H1 (cell line): ENCODE results near the gene SEMA3D. TPM values are rescaled to one million over a fixed set of nuclear protein-coding genes. Genes with fewer than 3 reads are reported as not detected.

Experiments used
- CTCF ChIA-PET: fragments of 300-600 bp; sonication (Branson Sonifier 250); formaldehyde crosslinking; loops from one replicate; lab custom pipeline; 2021; ENCODE audit not compliant: partially characterized antibody; lab: Charles Lee
- POLR2A ChIA-PET: fragments of 300-600 bp; sonication (Branson Sonifier 250); formaldehyde crosslinking; loops from one replicate; lab custom pipeline; 2021; ENCODE audit warnings: inconsistent platforms; ENCODE audit not compliant: partially characterized antibody; lab: Charles Lee
- DNase-seq, 2 experiments: peaks; one replicate each; pipeline versions ENCODE4 v3.0.0 to v3.0.0-alpha.2; 2010 to 2022; ENCODE audit warnings: low spot score in 2 of 2, low read depth in 1 of 2, mixed read lengths in 1 of 2
- FAIRE-seq: peaks from 2 replicates; lab custom pipeline; 2011; peaks lifted over from hg19 to GRCh38; lab: Jason Lieb, UNC
- H2AFZ ChIP-seq: 2 replicates; pipeline ENCODE4 v1.8.1; 2012; ENCODE audit warnings: low read length, inconsistent platforms
- H2AK5ac ChIP-seq: 2 replicates; pipeline ENCODE4 v1.6.1; 2013; ENCODE audit warnings: low read depth, low read length
- H2BK120ac ChIP-seq: replicated peaks from 2 replicates; pipeline ENCODE3; 2013; ENCODE audit warnings: low read depth, low read length, inconsistent platforms
- H2BK12ac ChIP-seq: 2 replicates; pipeline ENCODE4 v1.6.1; 2013; ENCODE audit warnings: low read depth, low read length
- H2BK15ac ChIP-seq: 2 replicates; pipeline ENCODE4 v1.6.1; 2013; ENCODE audit warnings: low read length
- H2BK20ac ChIP-seq: 2 replicates; pipeline ENCODE4 v1.6.1; 2013; ENCODE audit warnings: low read length
- H2BK5ac ChIP-seq: 2 replicates; pipeline ENCODE4 v1.6.1; 2013; ENCODE audit warnings: low read depth, low read length
- H3K14ac ChIP-seq: 2 replicates; pipeline ENCODE4 v1.6.1; 2013; ENCODE audit warnings: inconsistent platforms; ENCODE audit not compliant: insufficient read length
- H3K18ac ChIP-seq: 2 replicates; pipeline ENCODE4 v1.6.1; 2013; ENCODE audit warnings: low read length; ENCODE audit errors: extremely low read depth
- H3K23ac ChIP-seq: 2 replicates; pipeline ENCODE4 v1.6.1; 2013; ENCODE audit warnings: inconsistent platforms; ENCODE audit not compliant: insufficient read length
- H3K23me2 ChIP-seq: 2 replicates; pipeline ENCODE4 v1.6.1; 2013; ENCODE audit warnings: low read depth, low read length
- H3K27ac ChIP-seq: 2 replicates; pipeline ENCODE4 v1.6.1; 2011; ENCODE audit warnings: low read depth, low read length, inconsistent platforms
- H3K27me3 ChIP-seq, 4 experiments: replicated peaks in 1 of 4; 1 replicate in 1 of 4; 2 replicates in 3 of 4; pipeline versions ENCODE4 v1.6.1 to v1.8.1; 2011 to 2013; ENCODE audit warnings: low read length in 3 of 4, mild to moderate bottlenecking in 3 of 4, inconsistent platforms in 2 of 4, mixed read lengths in 2 of 4, moderate library complexity in 1 of 4; ENCODE audit not compliant: control insufficient read depth in 3 of 4, insufficient read depth in 3 of 4; ENCODE audit errors: extremely low read depth in 1 of 4
- H3K36me3 ChIP-seq, 4 experiments: 2 replicates each; pipeline versions ENCODE4 v1.6.1 to v1.8.1; 2011 to 2013; ENCODE audit warnings: mild to moderate bottlenecking in 4 of 4, low read length in 3 of 4, moderate library complexity in 2 of 4, control low read depth in 1 of 4, inconsistent platforms in 1 of 4; ENCODE audit not compliant: insufficient read depth in 4 of 4, control insufficient read depth in 2 of 4
- H3K4ac ChIP-seq: replicated peaks from 2 replicates; pipeline ENCODE3; 2013; ENCODE audit warnings: low read length, low read depth, mixed read lengths, inconsistent platforms; ENCODE audit not compliant: insufficient read length
- H3K4me1 ChIP-seq, 4 experiments: replicated peaks in 1 of 4; 1 replicate in 1 of 4; 2 replicates in 3 of 4; pipeline versions ENCODE4 v1.6.1 to v1.8.1; 2011 to 2013; ENCODE audit warnings: low read length in 3 of 4, inconsistent platforms in 2 of 4, mixed read lengths in 1 of 4; ENCODE audit not compliant: insufficient read depth in 4 of 4, control insufficient read depth in 3 of 4
- H3K4me2 ChIP-seq, 2 experiments: 2 replicates each; pipeline versions ENCODE4 v1.6.1 to v1.8.1; 2011 to 2013; ENCODE audit warnings: low read depth in 2 of 2, low read length in 2 of 2, control low read depth in 1 of 2, inconsistent platforms in 1 of 2, mild to moderate bottlenecking in 1 of 2; ENCODE audit not compliant: insufficient read depth in 1 of 2
- H3K4me3 ChIP-seq, 4 experiments: fragments of 200-600, 300-600 bp in 1 of 4; sonication (generic), shearing (Covaris generic), sonication (Bioruptor Twin) in 1 of 4; 2 replicates each; pipeline versions ENCODE4 v1.5.1 to v1.8.1; 2011 to 2016; ENCODE audit warnings: low read length in 4 of 4, low read depth in 3 of 4, control low read depth in 2 of 4, inconsistent platforms in 2 of 4, mild to moderate bottlenecking in 2 of 4, mixed read lengths in 1 of 4, moderate library complexity in 1 of 4; ENCODE audit not compliant: insufficient read depth in 2 of 4; ENCODE audit errors: extremely low read depth in 1 of 4
- H3K56ac ChIP-seq: replicated peaks from 2 replicates; pipeline ENCODE3; 2013; ENCODE audit warnings: low read depth, mild to moderate bottlenecking, mixed read lengths, low read length, inconsistent platforms; ENCODE audit not compliant: insufficient read length
- H3K79me1 ChIP-seq: 2 replicates; pipeline ENCODE4 v1.6.1; 2013; ENCODE audit warnings: low read depth, low read length, control low read depth
- H3K79me2 ChIP-seq, 2 experiments: 2 replicates each; pipeline versions ENCODE4 v1.6.1 to v1.8.1; 2012 to 2013; ENCODE audit warnings: low read length in 2 of 2, mild to moderate bottlenecking in 2 of 2, inconsistent platforms in 1 of 2; ENCODE audit not compliant: insufficient read depth in 2 of 2, control insufficient read depth in 1 of 2
- H3K9ac ChIP-seq, 4 experiments: replicated peaks in 1 of 4; 1 replicate in 1 of 4; 2 replicates in 3 of 4; pipeline versions ENCODE4 v1.6.1 to v1.8.1; 2011 to 2013; ENCODE audit warnings: low read depth in 3 of 4, low read length in 3 of 4, control low read depth in 2 of 4, mild to moderate bottlenecking in 2 of 4, moderate library complexity in 2 of 4, inconsistent platforms in 1 of 4; ENCODE audit errors: extremely low read depth in 1 of 4
- H3K9me3 ChIP-seq, 2 experiments: 2 replicates each; pipeline versions ENCODE4 v1.6.1 to v1.8.1; 2012 to 2013; ENCODE audit warnings: mild to moderate bottlenecking in 2 of 2, moderate library complexity in 2 of 2, control low read depth in 1 of 2, inconsistent platforms in 1 of 2, low read depth in 1 of 2, low read length in 1 of 2, mixed read lengths in 1 of 2; ENCODE audit not compliant: insufficient read depth in 2 of 2
- H4K20me1 ChIP-seq, 2 experiments: replicated peaks in 1 of 2; 2 replicates each; pipeline versions ENCODE3 to v1.8.1; 2011 to 2013; ENCODE audit warnings: inconsistent platforms in 2 of 2, low read length in 2 of 2, mild to moderate bottlenecking in 1 of 2; ENCODE audit not compliant: insufficient read depth in 2 of 2, control insufficient read depth in 1 of 2
- H4K5ac ChIP-seq: 2 replicates; pipeline ENCODE4 v1.6.1; 2013; ENCODE audit warnings: low read length, low read depth, mixed read lengths, inconsistent platforms; ENCODE audit not compliant: insufficient read length
- H4K8ac ChIP-seq: 2 replicates; pipeline ENCODE4 v1.8.0; 2013; ENCODE audit warnings: mild to moderate bottlenecking, moderate library complexity, low read length, inconsistent platforms; ENCODE audit not compliant: insufficient read depth; ENCODE audit errors: extremely low read depth
- H4K91ac ChIP-seq: replicated peaks from 2 replicates; pipeline ENCODE3; 2013; ENCODE audit warnings: low read length, mixed read lengths, inconsistent platforms; ENCODE audit not compliant: insufficient read length
- BACH1 ChIP-seq: IDR thresholded peaks from 2 replicates; pipeline ENCODE4 v1.6.1; 2012; ENCODE audit warnings: low read length, improper control_type of control experiment
- CBX5 ChIP-seq: fragments of 300-800, 300-1000 bp; sonication (generic); IDR thresholded peaks from 2 replicates; pipeline ENCODE4 v1.7.1; 2016; ENCODE audit warnings: antibody characterized with exemption, low read length, low read depth
- EZH2 ChIP-seq: fragments of 200-600 bp; sonication (generic); IDR thresholded peaks from 2 replicates; pipeline ENCODE4 v1.7.1; 2012; ENCODE audit warnings: low read depth, mild to moderate bottlenecking, moderate library complexity, low read length, inconsistent platforms; ENCODE audit not compliant: severe bottlenecking
- RBBP5 ChIP-seq: IDR thresholded peaks from 2 replicates; pipeline ENCODE4 v1.7.1; 2012; ENCODE audit warnings: low read depth, mild to moderate bottlenecking, inconsistent platforms, low read length, moderate library complexity, borderline replicate concordance
- SIN3A ChIP-seq, 2 experiments: IDR thresholded peaks in 1 of 2; conservative IDR thresholded peaks in 1 of 2; 2 replicates each; pipeline ENCODE4 v1.6.1; 2011 to 2012; ENCODE audit warnings: low read length in 2 of 2, improper control_type of control experiment in 1 of 2, low read depth in 1 of 2, mild to moderate bottlenecking in 1 of 2
- SIX5 ChIP-seq: IDR thresholded peaks from 2 replicates; pipeline ENCODE4 v1.6.1; 2011; ENCODE audit warnings: mild to moderate bottlenecking, low read depth, low read length
- SUZ12 ChIP-seq: fragments of 200-600 bp; sonication (generic); IDR thresholded peaks from 2 replicates; pipeline ENCODE4 v1.6.1; 2012; ENCODE audit warnings: mild to moderate bottlenecking, inconsistent platforms, low read length, moderate library complexity, mixed read lengths
- TAF7 ChIP-seq: optimal IDR thresholded peaks from 2 replicates; pipeline ENCODE3; 2011; ENCODE audit warnings: low read depth, mild to moderate bottlenecking, inconsistent platforms, low read length, moderate library complexity, borderline replicate concordance
- WGBS, 2 experiments: shearing (Covaris generic) in 1 of 2; methylation state at CpG; one replicate each; pipeline versions ENCODE4 v1.1.6 to v1.1.7; 2013 to 2015; ENCODE audit warnings: low lambda C conversion rate in 2 of 2, mixed read lengths in 2 of 2, inconsistent platforms in 1 of 2, low coverage in 1 of 2, missing lambda C conversion rate in 1 of 2; ENCODE audit not compliant: insufficient replicate concordance in 2 of 2, insufficient coverage in 1 of 2, insufficient read length in 1 of 2; ENCODE audit errors: extremely low coverage in 1 of 2, missing lambda C conversion rate in 1 of 2; 5-methylcytosine and 5-hydroxymethylcytosine counted together
- polyA plus RNA-seq, 7 experiments: library from polyadenylated mRNA; depleted of rRNA in 3 of 7; stranded (reverse) in 5 of 7; unstranded in 2 of 7; fragments of >200 nt in 5 of 7; fragments of 200-250 nt in 2 of 7; gene quantifications; 1 replicate in 5 of 7; 2 replicates in 1 of 7; 4 replicates in 1 of 7; pipeline versions ENCODE4 v1.2.1 to v1.2.3, GENCODE V29; 2011 to 2013; ENCODE audit warnings: missing spikeins in 2 of 7, mixed read lengths in 2 of 7
- total RNA-seq: library from RNA; stranded (reverse); fragmentation: NEBNext Ultra II Directional; extraction: Animal tissue kit (Norgen Biotek cat#: 25700); gene quantifications from 2 replicates; pipeline ENCODE4 v1.2.1, GENCODE V29; 2021

The SEMA3D gene
- total and polyA plus RNA-seq, 2 of the 8 experiments (the other 6 are each of a cell fraction or from before 2014, with no cell fraction given): 1.6 to 3.5 TPM

- Histone ChIP-seq H3K4me1 (no peaks in the 10 kb centered on the region), H3K4ac (no peak overlapping the region), H3K79me2 (no peaks in the 10 kb centered on the region), H3K9me3 (peaks cover 9 to 16% of the 10 kb centered on the region in 2 experiments), H3K56ac (no peak overlapping the region), H2BK15ac (no peak overlapping the region), H3K23me2 (no peaks in the 10 kb centered on the region; the same call in 1 of the 2 replicates), H2AFZ (no peak overlapping the region), H3K9ac (no peak overlapping the region), H3K14ac (no peak overlapping the region), H2AK5ac (no peak overlapping the region), H3K27me3 (no peaks in the 10 kb centered on the region), H3K27ac (no peak overlapping the region), H2BK12ac (no peak overlapping the region), H3K4me3 (no peak overlapping the region), H4K91ac (no peak overlapping the region), H3K36me3 (no peaks in the 10 kb centered on the region), H4K5ac (no peak overlapping the region), H4K20me1 (no peaks in the 10 kb centered on the region), H2BK5ac (no peak overlapping the region), H3K23ac (no peak overlapping the region), H2BK120ac (no peak overlapping the region), H4K8ac (no peak overlapping the region), H3K18ac (no peak overlapping the region), H3K4me2 (no peak overlapping the region), H2BK20ac (no peak overlapping the region), H3K79me1 (no peaks in the 10 kb centered on the region)
- no peak for DNase-seq
- TF ChIP-seq SUZ12: no peak
- TF ChIP-seq SIX5: no peak
- no peak for TF ChIP-seq RBBP5
- TF ChIP-seq CBX5: no peak
- TF ChIP-seq SIN3A (conservative IDR thresholded peaks at IDR 0.05 in 1 of 2, IDR thresholded peaks at IDR 0.05 in 1 of 2; ENCODE audit: low read depth in 1 of 2, low read length in 2 of 2): no peak
- no peak for TF ChIP-seq BACH1
- TF ChIP-seq TAF7: no peak
- no peak for TF ChIP-seq EZH2
- POLR2A ChIA-PET: no interaction called here
- CTCF ChIA-PET: no interaction called here
- WGBS, 2 experiments: 93% methylated on average over 1 of the region's 1 CpG; no CpG with 5 or more reads in 1 of the 2 experiments
- no peak for FAIRE-seq
These were observed 10.7 kb downstream of the SEMA3D start for GRCh38 chr7:85176197-85176596.
